IMR-90 (cell line): ENCODE data around the gene PGF. TPM values are rescaled to one million over a fixed set of nuclear protein-coding genes. Genes with fewer than 3 reads are reported as not detected.

ENCODE experiments used
- ATAC-seq: fragments of 200-7000 bp; cut with Tn5 transposase; 2 replicates; pipeline ENCODE4 v1.9.1; 2020; ENCODE audit warnings: low read depth, mild to moderate bottlenecking, moderate library complexity
- BruUV-seq: library from RNA; stranded (reverse); fragments of 400-500 nt; replicated peaks from 2 replicates; lab custom pipeline; 2021; lab: Mats Ljungman, UMichigan
- CTCF ChIA-PET: fragments of 300-600 bp; formaldehyde crosslinking; extraction: SDS; loops from one replicate; lab custom pipeline; 2021; ENCODE audit warnings: antibody characterized with exemption; lab: Yijun Ruan, JAX
- POLR2A ChIA-PET: fragments of 300-600 bp; sonication (Branson Sonifier 250); formaldehyde crosslinking; loops from one replicate; lab custom pipeline; 2022; ENCODE audit warnings: antibody characterized with exemption; ENCODE audit not compliant: unreplicated experiment; lab: Charles Lee
- DNase-seq: peaks from one replicate; pipeline ENCODE4 v3.0.0; 2013
- H2AFZ ChIP-seq: replicated peaks from 2 replicates; pipeline ENCODE3; 2013; ENCODE audit warnings: low read length, mild to moderate bottlenecking; ENCODE audit not compliant: poor library complexity
- H2AK5ac ChIP-seq: 2 replicates; pipeline ENCODE4 v1.6.1; 2013; ENCODE audit warnings: low read depth, low read length, inconsistent platforms
- H2AK9ac ChIP-seq: replicated peaks from 2 replicates; pipeline ENCODE3; 2013; ENCODE audit warnings: mild to moderate bottlenecking, low read depth, low read length, moderate library complexity; ENCODE audit not compliant: poor library complexity
- H2BK120ac ChIP-seq: 2 replicates; pipeline ENCODE4 v1.6.1; 2013; ENCODE audit warnings: low read depth, low read length, inconsistent platforms
- H2BK15ac ChIP-seq: 3 replicates; pipeline ENCODE4 v1.6.1; 2013; ENCODE audit warnings: low read depth, low read length, inconsistent platforms
- H2BK20ac ChIP-seq: 2 replicates; pipeline ENCODE4 v1.6.1; 2013; ENCODE audit warnings: low read depth, mild to moderate bottlenecking, inconsistent platforms, low read length, moderate library complexity
- H2BK5ac ChIP-seq: 2 replicates; pipeline ENCODE4 v1.6.1; 2013; ENCODE audit warnings: mild to moderate bottlenecking, low read depth, low read length, inconsistent platforms; ENCODE audit not compliant: poor library complexity, severe bottlenecking
- H3K14ac ChIP-seq: replicated peaks from 2 replicates; pipeline ENCODE4 v1.6.1; 2013; ENCODE audit warnings: low read depth, low read length, inconsistent platforms
- H3K18ac ChIP-seq: 2 replicates; pipeline ENCODE4 v1.6.1; 2013; ENCODE audit warnings: low read depth, low read length, control low read depth
- H3K23ac ChIP-seq: 2 replicates; pipeline ENCODE4 v1.6.1; 2013; ENCODE audit warnings: low read depth, low read length, inconsistent platforms
- H3K27ac ChIP-seq: 2 replicates; pipeline ENCODE4 v1.5.1; 2013; ENCODE audit warnings: mild to moderate bottlenecking, control low read depth, low read length; ENCODE audit not compliant: insufficient read depth
- H3K27me3 ChIP-seq: 2 replicates; pipeline ENCODE4 v1.6.1; 2013; ENCODE audit warnings: low read length; ENCODE audit not compliant: control insufficient read depth, insufficient read depth
- H3K36me3 ChIP-seq: 2 replicates; pipeline ENCODE4 v1.6.1; 2013; ENCODE audit warnings: low read length, mixed read lengths; ENCODE audit not compliant: control insufficient read depth, insufficient read depth
- H3K4ac ChIP-seq: 2 replicates; pipeline ENCODE4 v1.6.1; 2013; ENCODE audit warnings: low read depth, low read length, inconsistent platforms
- H3K4me1 ChIP-seq: 2 replicates; pipeline ENCODE4 v1.6.1; 2013; ENCODE audit warnings: low read length, mixed read lengths; ENCODE audit not compliant: control insufficient read depth, insufficient read depth
- H3K4me2 ChIP-seq: 2 replicates; pipeline ENCODE4 v1.6.1; 2013; ENCODE audit warnings: low read depth, mild to moderate bottlenecking, control low read depth, low read length, moderate library complexity
- H3K4me3 ChIP-seq: 2 replicates; pipeline ENCODE4 v1.5.1; 2013; ENCODE audit warnings: low read depth, mild to moderate bottlenecking, control low read depth, low read length, moderate library complexity; ENCODE audit not compliant: insufficient read depth
- H3K56ac ChIP-seq: 2 replicates; pipeline ENCODE4 v1.6.1; 2013; ENCODE audit warnings: low read length, inconsistent platforms; ENCODE audit not compliant: insufficient read depth; ENCODE audit errors: extremely low read depth
- H3K79me1 ChIP-seq, 2 experiments: 2 replicates each; pipeline ENCODE4 v1.6.1; 2013; ENCODE audit warnings: low read length in 2 of 2, inconsistent platforms in 1 of 2, low read depth in 1 of 2
- H3K9ac ChIP-seq: 2 replicates; pipeline ENCODE4 v1.6.1; 2013; ENCODE audit warnings: low read depth, low read length, control low read depth
- H3K9me1 ChIP-seq: 2 replicates; pipeline ENCODE4 v1.6.1; 2013; ENCODE audit warnings: low read length, inconsistent platforms; ENCODE audit not compliant: insufficient read depth
- H3K9me3 ChIP-seq: 2 replicates; pipeline ENCODE4 v1.6.1; 2013; ENCODE audit warnings: low read length; ENCODE audit not compliant: control insufficient read depth, insufficient read depth
- H4K20me1 ChIP-seq: 2 replicates; pipeline ENCODE4 v1.6.1; 2013; ENCODE audit warnings: low read length, inconsistent platforms; ENCODE audit not compliant: insufficient read depth
- H4K5ac ChIP-seq: 2 replicates; pipeline ENCODE4 v1.6.1; 2013; ENCODE audit warnings: mild to moderate bottlenecking, low read depth, low read length, control low read depth
- H4K8ac ChIP-seq, 2 experiments: 2 replicates each; pipeline ENCODE4 v1.6.1; 2013; ENCODE audit warnings: low read depth in 2 of 2, low read length in 2 of 2, control low read depth in 1 of 2, inconsistent platforms in 1 of 2
- H4K91ac ChIP-seq: 2 replicates; pipeline ENCODE4 v1.6.1; 2013; ENCODE audit warnings: low read depth, low read length, inconsistent platforms; ENCODE audit not compliant: insufficient read depth
- BHLHE40 ChIP-seq: fragments of 150-350 bp; IDR thresholded peaks from 2 replicates; pipeline ENCODE4 v1.6.1; 2016; ENCODE audit warnings: mild to moderate bottlenecking, low read depth, low read length
- CEBPB ChIP-seq: IDR thresholded peaks from 2 replicates; pipeline ENCODE4 v1.6.1; 2012; ENCODE audit warnings: low read depth, low read length, improper control_type of control experiment
- CHD1 ChIP-seq: IDR thresholded peaks from 2 replicates; pipeline ENCODE4 v1.6.1; 2012; ENCODE audit warnings: low read depth, low read length, improper control_type of control experiment
- CTCF ChIP-seq: conservative IDR thresholded peaks from 2 replicates; pipeline ENCODE4 v1.5.1; 2012; ENCODE audit warnings: mild to moderate bottlenecking, low read depth, low read length, improper control_type of control experiment
- ELK1 ChIP-seq: fragments of 150-350 bp; IDR thresholded peaks from 2 replicates; pipeline ENCODE4 v1.6.1; 2016; ENCODE audit warnings: low read depth, mild to moderate bottlenecking, low read length, moderate library complexity, borderline replicate concordance
- FOS ChIP-seq: fragments of 150-350 bp; IDR thresholded peaks from 2 replicates; pipeline ENCODE4 v1.6.1; 2016; ENCODE audit warnings: low read depth, low read length
- MAFK ChIP-seq: IDR thresholded peaks from 2 replicates; pipeline ENCODE4 v1.6.1; 2012; ENCODE audit warnings: low read depth, low read length, improper control_type of control experiment
- MAZ ChIP-seq: IDR thresholded peaks from 2 replicates; pipeline ENCODE4 v1.6.1; 2012; ENCODE audit warnings: low read depth, mild to moderate bottlenecking, low read length, improper control_type of control experiment, moderate library complexity, borderline replicate concordance
- MXI1 ChIP-seq: IDR thresholded peaks from 2 replicates; pipeline ENCODE4 v1.6.1; 2012; ENCODE audit warnings: low read depth, mild to moderate bottlenecking, low read length, moderate library complexity, borderline replicate concordance
- NFE2L2 ChIP-seq: fragments of 150-350 bp; IDR thresholded peaks from 2 replicates; pipeline ENCODE4 v1.6.1; 2016; ENCODE audit warnings: low read depth, mild to moderate bottlenecking, low read length
- POLR2A ChIP-seq: IDR thresholded peaks from 2 replicates; pipeline ENCODE4 v1.6.1; 2012; ENCODE audit warnings: mild to moderate bottlenecking, low read depth, low read length
- RAD21 ChIP-seq: IDR thresholded peaks from 2 replicates; pipeline ENCODE4 v1.6.1; 2012; ENCODE audit warnings: low read length, improper control_type of control experiment
- RCOR1 ChIP-seq: IDR thresholded peaks from 2 replicates; pipeline ENCODE4 v1.6.1; 2012; ENCODE audit warnings: mild to moderate bottlenecking, low read length, improper control_type of control experiment; ENCODE audit not compliant: insufficient replicate concordance
- RFX5 ChIP-seq: IDR thresholded peaks from 2 replicates; pipeline ENCODE4 v1.8.0; 2012; ENCODE audit warnings: low read depth, mild to moderate bottlenecking, low read length, moderate library complexity
- SMC3 ChIP-seq: fragments of 150-350 bp; IDR thresholded peaks from 2 replicates; pipeline ENCODE4 v1.6.1; 2016; ENCODE audit warnings: low read depth, mild to moderate bottlenecking, antibody characterized with exemption, low read length, moderate library complexity
- USF2 ChIP-seq: fragments of 150-350 bp; IDR thresholded peaks from 2 replicates; pipeline ENCODE4 v1.6.1; 2017; ENCODE audit warnings: mild to moderate bottlenecking, antibody characterized with exemption, low read length, low read depth
- WGBS, 2 experiments: methylation state at CpG; one replicate each; pipeline versions ENCODE4 v1.1.5 to v1.1.7; 2013; ENCODE audit warnings: missing lambda C conversion rate in 2 of 2; ENCODE audit not compliant: insufficient read length in 1 of 2; ENCODE audit errors: extremely low coverage in 2 of 2; 5-methylcytosine and 5-hydroxymethylcytosine counted together
- dilution Hi-C: fragments of 300-500 bp; cut with HindIII; formaldehyde crosslinking; loops from one replicate; pipeline ENCODE4 v1.14.3; 2018; ENCODE audit warnings: low sequenced_read_pairs; ENCODE audit not compliant: unreplicated experiment
- in situ Hi-C: fragments of 300-500 bp; cut with MboI; formaldehyde crosslinking; loops from 3 replicates; pipeline ENCODE4 v1.14.3; 2019; ENCODE audit warnings: low sequenced_read_pairs, inconsistent platforms, mixed read lengths
- intact Hi-C: fragments of 100-400 bp; cut with micrococcal nuclease; formaldehyde crosslinking; loops from 2 replicates; pipeline ENCODE4 v1.10.0; 2022
- polyA plus RNA-seq, 3 experiments: library from polyadenylated mRNA; depleted of rRNA; stranded (reverse); fragments of >200 nt; gene quantifications; 2 replicates each; pipeline ENCODE4 v1.2.3, GENCODE V29; 2012; ENCODE audit warnings: low replicate concordance in 1 of 3
- total RNA-seq: library from RNA; depleted of rRNA; stranded (reverse); fragments of >200 nt; gene quantifications from 2 replicates; pipeline ENCODE4 v1.2.3, GENCODE V29; 2012

Gene PGF
- total and polyA plus RNA-seq, 2 of the 4 experiments (the other 2 are of a cell fraction): 0.36 to 0.39 TPM

- Histone ChIP-seq H3K36me3 (peaks cover 2% of the 10 kb centered on the region; the same call in 1 of the 2 replicates), H4K5ac (no peak overlapping the region), H2AK5ac (no peak overlapping the region), H3K18ac (no peak overlapping the region), H4K20me1 (no peaks in the 10 kb centered on the region), H3K14ac (no peak overlapping the region), H3K9me1 (peaks cover 6% of the 10 kb centered on the region; the same call in 1 of the 2 replicates), H2AK9ac (no peak overlapping the region), H3K9me3 (no peaks in the 10 kb centered on the region), H3K4ac (no peak overlapping the region), H3K27ac (no peak overlapping the region), H3K9ac (no peak overlapping the region), H4K91ac (no peak overlapping the region), H3K27me3 (peaks cover 3% of the 10 kb centered on the region), H2BK120ac (no peak overlapping the region), H2BK5ac (no peak overlapping the region), H3K4me2 (no peak overlapping the region), H2BK20ac (no peak overlapping the region), H3K56ac (no peak overlapping the region), H4K8ac (no peak overlapping the region), H3K4me1 (peaks cover 4% of the 10 kb centered on the region), H3K79me1 (peaks cover 20 to 32% of the 10 kb centered on the region in 2 experiments), H2BK15ac (no peak overlapping the region), H3K23ac (no peak overlapping the region), H2AFZ (no peak overlapping the region), H3K4me3 (no peak overlapping the region)
- ATAC-seq (no peak), DNase-seq (no peak)
- CTCF ChIA-PET: no interaction called here
- WGBS, 2 experiments: no CpG with 5 or more reads among the region's 2 CpGs
- POLR2A ChIA-PET: no interaction called here
- BruUV-seq: no TSS peak
- dilution Hi-C loops: no loop called here
- intact Hi-C loops: no loop called here
- in situ Hi-C loops: no loop called here
- TF ChIP-seq RCOR1 (no peak), MAZ (no peak), NFE2L2 (no peak), ELK1 (no peak), RFX5 (no peak), FOS (no peak), CHD1 (no peak), SMC3 (no peak), CTCF (no peak), MAFK (no peak), POLR2A (no peak), RAD21 (no peak), MXI1 (no peak), CEBPB (no peak), USF2 (no peak), BHLHE40 (no peak)
Observed at GRCh38 chr14:75001261-75001660, 45.9 kb upstream of the PGF start.
